Renal cortex interstitium (tissue), 11 donors: Measurements from ENCODE around the gene TPD52L1. TPM values are rescaled to one million over a fixed set of nuclear protein-coding genes. Genes with fewer than 3 reads are reported as not detected.
"Not testable (repeated sequence)": the region's sequence is repeated elsewhere in the genome, so short reads cannot be mapped to it uniquely, and the experiment has no call there.

ENCODE experiments used
- DNase-seq, 11 donors: peaks; one replicate each; pipeline ENCODE4 v3.0.0-alpha.2; 2013; ENCODE audit warnings: low read depth in 9 of 11, low spot score in 4 of 11; ENCODE audit errors: extremely low read depth in 1 of 11
- polyA plus RNA-seq, 3 donors: library from polyadenylated mRNA; unstranded; fragments of 120-200 nt; gene quantifications; one replicate each; pipeline ENCODE4 v1.2.1, GENCODE V29; 2013; ENCODE audit not compliant: insufficient read length in 3 of 3

Gene TPD52L1
- polyA plus RNA-seq, 3 donors, result 83.7 to 100 (median 91.4) TPM

- DNase-seq, result no peak
These were observed 30.5 kb upstream of the TPD52L1 start for GRCh38 chr6:125123051-125123450.

DNA sequence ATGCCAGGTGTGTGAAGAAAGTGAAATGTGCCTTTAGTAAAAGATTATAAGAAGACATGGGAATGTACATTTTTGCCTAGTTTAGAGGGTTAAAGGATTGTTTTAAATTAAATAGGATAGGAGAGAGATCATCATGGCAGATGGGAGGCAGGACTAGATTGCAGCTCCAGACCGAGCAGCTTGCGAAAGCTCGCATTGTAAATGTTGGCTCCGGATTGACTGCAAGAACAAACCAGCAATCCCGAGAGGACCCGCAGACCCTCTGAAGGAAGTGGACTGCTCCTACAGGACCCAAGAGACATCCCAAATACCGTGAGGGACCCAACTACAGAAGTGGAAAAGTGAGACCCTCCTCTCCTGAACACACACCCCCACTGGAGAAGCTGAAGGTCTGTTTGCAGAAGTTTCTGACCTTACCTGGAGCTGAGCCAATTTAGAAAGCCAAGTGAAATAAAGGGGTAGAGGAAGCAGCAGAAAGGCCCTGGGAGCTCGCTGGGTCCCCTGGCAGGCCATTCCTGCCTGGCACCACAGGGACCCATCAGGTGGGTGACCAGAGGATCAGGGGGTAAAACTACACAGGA is 30.0 kb upstream of the TPD52L1 start:
- DNase-seq, result no peak

DNA sequence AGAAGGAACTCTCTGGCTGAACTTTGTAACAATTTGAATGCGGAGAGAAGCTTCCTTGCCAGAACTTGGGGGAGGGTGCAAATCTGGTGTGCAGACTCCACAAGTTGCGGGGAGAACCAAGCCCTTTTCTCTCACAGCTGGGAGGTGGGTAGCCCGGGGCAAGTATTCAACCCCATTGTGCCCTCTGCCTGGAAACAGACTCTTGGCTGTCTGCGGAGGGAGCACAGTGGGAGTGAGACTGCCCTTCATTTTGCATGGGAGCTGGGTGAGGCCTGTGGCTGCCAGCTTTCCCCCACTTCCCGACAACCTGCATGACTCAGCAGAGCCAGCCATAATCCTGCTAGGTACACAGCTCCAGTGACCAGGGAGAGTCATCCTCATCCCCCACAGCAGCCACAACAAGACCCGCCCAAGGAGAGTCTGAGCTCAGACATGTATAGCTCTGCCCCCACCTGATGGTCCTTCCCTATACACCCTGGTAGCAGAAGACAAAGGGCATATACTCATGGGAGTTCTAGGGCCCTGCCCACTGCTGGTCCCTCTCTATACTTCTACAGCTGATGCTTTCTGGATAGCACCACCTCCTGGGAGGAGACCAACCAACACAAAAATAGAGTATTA is 29.4 kb upstream of the TPD52L1 start:
- no peak for DNase-seq

GRCh38 chr6:125125856-125126255 is 27.7 kb upstream of the TPD52L1 start:
- not testable (repeated sequence) for DNase-seq

- no peak for DNase-seq
These were observed 24.2 kb upstream of the TPD52L1 start for GRCh38 chr6:125129354-125129753.

GRCh38 chr6:125132058-125132457 is 21.5 kb upstream of the TPD52L1 start:
- DNase-seq, result no peak

DNA sequence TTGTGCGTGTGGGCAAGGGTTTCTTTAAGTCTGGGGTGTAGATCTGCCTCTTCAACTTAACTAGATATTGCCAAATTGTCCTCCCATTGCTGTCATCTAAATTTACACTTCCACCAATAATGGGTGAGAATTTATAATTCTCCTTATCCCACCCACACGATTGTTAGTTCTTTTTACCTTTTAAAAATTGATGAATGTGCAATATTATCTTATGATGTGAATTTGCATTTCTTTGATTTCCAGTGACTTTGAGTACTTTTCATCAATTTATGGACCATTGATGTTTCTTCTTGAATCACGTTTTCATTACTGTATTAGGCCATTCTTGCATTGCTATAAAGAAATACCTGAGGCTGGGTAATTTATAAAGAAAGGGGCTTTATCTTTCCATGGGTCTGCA is 17.2 kb upstream of the TPD52L1 start:
- no peak for DNase-seq

DNA sequence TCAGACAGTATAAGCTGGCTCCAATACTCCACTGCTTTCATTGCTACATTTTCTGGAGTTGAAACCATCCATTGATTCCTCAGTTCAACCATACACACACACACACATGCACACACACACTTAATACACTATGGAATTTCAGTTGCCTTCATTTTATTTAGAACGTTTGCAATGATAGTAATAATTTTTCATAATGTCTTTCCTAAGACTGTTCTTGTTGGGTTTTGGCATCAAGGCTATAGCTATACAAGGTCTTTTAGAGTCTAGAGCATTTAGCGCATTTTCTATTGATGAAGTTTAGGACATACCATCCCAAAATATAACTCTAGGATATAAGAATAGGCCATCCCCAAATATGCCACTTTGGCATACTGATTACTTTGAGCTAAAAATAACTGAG is 15.5 kb upstream of the TPD52L1 start:
- no peak for DNase-seq

GRCh38 chr6:125140808-125141207 is 12.8 kb upstream of the TPD52L1 start:
- no peak for DNase-seq

GRCh38 chr6:125142618-125143017 is 11.0 kb upstream of the TPD52L1 start:
- DNase-seq, result no peak

- DNase-seq, result no peak
These were observed 8.8 kb upstream of the TPD52L1 start for GRCh38 chr6:125144822-125145221.

DNA sequence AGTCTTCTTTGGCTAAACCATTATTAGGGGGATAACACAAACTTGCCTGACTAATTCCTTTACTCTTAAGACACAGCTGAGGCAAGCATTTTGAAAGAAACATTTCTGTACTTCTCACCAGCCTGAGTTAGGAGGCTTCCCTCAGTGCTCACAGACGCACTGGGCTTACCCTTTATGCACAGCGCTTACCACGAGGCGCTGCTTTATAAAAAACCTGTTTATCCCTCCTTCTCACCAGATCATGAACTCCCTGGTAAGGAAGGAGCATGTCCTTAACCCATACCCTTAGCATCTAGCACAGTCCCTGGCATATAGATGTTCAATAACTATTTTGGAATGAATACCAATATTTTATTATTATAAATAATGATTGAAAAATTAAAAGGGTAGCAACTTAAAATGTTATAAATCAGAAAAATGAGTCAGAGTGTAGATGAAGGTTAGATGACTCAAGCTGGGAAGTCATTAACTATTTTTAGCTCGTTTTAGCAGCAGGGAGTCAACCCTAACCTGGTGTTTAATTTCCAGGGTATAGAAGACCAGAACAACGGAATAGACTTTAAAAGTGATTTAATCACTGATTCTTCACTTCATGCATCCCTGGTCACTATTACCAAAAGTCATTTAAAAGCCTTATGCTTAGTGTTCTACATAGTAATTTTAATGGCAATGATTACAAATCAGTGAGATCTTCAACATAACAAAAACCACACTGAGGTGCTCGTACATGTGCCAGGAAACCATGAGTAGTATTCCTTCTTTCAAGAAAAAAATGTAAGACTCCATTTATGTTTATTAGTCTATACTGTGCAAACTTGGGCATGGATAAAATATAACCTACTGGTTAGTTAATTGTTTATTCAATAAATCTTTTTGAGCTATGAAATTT is 4.1 kb upstream of the TPD52L1 start:
- peak in 5 of 11 donors; percentile 2 to 22 (median 10) for DNase-seq

DNA sequence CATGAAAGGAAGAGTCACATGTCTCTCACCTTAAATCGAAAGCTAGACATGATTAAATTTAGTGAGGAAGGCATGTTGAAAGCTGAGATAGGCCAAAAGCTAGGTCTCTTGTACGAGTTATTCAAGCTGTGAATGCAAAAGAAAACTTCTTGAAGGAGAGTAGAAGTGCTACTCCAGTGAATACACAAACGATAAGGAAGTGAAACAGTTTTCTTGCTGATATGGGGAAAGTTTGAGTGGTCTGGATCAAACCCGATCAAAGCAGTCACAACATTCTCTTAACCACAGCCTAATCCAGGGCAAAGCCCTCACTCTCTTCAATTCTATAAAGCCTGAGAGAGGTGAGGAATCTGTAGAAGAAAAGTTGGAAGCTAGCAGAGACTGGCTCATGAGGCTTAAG is 1.9 kb upstream of the TPD52L1 start:
- DNase-seq, result no peak

- peak in 6 of 11 donors; percentile 7 to 20 (median 17) for DNase-seq
These were observed 666 bp downstream of the TPD52L1 start for GRCh38 chr6:125154118-125154760.

GRCh38 chr6:125154761-125155135 is 1.2 kb downstream of the TPD52L1 start:
- DNase-seq, result peak in 5 of 11 donors; percentile 2 to 7 (median 2)

DNA sequence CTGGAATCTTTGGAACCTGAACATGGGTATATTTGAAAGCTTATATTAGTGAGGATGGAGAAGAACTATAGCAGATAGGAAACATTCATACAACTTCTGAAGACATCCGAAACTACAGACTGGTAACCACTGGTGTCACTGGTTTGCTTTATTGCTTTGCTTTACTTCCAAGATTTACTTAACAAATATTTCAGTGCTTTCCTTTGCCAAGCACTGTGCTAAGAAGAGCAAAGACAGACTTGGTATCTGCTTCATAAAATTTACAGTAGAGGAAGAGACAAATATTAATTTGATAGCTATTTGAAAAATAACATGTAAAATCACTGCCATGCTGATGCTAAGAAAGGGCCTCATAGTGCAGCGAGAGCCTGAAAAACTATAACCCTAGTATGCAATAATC is 1.8 kb downstream of the TPD52L1 start:
- no peak for DNase-seq

- DNase-seq, result no peak
These were observed 2.9 kb downstream of the TPD52L1 start for GRCh38 chr6:125156496-125156895.

DNA sequence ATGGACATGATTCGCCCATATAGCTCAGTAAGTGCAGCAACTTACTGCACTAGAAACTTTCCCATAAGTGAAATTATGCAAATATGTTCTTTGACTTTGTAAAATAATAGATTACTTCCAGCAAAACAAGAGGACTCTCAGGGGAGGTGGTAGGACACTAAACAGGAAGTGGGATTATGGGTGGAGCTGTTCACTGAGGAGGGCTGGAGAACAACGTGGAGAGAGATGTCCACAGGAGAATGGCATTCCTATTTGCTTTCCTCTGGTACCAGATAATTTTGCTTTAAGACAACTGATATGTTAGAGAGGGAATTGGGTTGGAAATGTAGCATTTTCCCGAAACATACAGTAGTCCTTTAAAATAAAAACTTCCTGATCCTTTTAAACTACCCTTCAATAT is 3.7 kb downstream of the TPD52L1 start:
- DNase-seq, result no peak

- no peak for DNase-seq
These were observed 4.2 kb downstream of the TPD52L1 start for GRCh38 chr6:125157725-125158124.

DNA sequence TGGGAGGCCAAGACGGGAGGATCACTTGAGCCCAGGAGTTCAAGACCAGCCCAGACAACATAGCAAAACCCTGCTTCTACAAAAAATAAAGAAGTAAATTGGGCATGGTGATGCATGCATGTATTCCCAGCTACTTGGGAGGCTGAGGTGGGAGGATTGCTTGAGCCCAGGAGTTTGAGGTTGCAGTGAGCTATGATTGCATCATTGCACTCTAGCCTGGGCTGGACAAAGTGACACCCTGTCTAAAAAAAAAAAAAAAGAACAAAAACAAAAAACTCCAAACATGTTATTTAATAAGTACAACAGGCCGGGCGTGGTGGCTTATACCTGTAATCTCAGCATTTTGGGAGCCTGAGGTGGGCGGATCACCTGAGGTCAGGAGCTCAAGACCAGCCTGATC is 9.8 kb downstream of the TPD52L1 start:
- not testable (repeated sequence) for DNase-seq
